Measurements from ENCODE around the gene FAM219A.
"Not testable (repeated sequence)": the region's sequence is repeated elsewhere in the genome, so short reads cannot be mapped to it uniquely, and the experiment has no call there.

Gene FAM219A

DNA sequence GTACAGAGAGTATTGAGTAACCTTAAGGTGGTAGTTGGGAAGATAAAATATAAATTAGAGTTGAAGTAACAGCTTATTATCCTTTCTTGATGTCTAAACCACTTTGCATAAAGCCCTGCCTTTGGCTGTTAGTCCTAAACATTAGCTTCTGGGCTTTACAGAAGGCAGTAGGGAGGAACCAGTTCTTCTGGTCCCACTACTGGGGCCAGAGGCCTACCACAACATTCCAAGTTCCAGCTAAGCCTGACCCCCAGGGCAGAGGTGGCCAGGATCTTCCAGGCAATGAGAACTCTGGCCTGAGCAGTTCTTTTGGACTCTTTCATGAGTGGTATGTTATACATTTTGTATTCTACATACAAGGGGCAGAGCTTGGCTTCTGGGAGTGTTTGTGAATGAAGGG lies 26.3 kb upstream of the FAM219A start:
- DNase-seq (ENCODE audit: low spot score), result no peak

DNA sequence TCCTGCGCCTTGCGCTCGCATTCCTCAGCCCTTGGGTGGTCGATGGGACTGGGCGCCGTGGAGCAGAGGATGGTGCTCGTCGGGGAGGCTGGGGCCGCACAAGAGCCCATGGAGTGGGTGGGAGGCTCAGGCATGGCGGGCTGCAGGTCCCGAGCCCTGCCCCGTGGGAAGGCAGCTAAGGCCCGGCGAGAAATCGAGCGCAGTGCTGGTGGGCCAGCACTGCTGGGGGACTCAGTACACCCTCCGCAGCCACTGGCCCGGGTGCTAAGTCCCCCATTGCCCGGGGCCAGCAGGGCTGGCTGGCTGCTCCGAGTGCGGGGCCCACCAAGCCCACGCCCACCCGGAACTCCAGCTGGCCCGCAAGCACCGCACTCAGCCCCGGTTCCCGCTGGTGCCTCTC lies 24.4 kb upstream of the FAM219A start:
- DNase-seq (ENCODE audit: low spot score), result not testable (repeated sequence)

DNA sequence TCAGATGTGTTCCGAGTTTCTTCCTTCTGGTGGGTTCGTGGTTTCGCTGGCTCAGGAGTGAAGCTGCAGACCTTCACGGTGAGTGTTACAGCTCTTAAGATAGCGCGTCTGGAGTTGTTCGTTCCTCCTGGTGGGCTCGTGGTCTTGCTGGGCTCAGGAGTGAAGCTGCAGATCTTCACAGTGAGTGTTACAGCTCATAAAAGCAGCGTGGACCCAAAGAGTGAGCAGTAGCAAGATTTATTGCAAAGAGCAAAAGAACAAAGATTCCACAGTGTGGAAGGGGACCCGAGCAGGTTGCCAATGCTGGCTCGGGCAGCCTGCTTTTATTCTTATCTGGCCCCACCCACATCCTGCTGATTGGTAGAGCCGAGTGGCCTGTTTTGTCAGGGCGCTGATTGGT lies 23.2 kb upstream of the FAM219A start:
- DNase-seq (ENCODE audit: low spot score), result not testable (repeated sequence)

DNA sequence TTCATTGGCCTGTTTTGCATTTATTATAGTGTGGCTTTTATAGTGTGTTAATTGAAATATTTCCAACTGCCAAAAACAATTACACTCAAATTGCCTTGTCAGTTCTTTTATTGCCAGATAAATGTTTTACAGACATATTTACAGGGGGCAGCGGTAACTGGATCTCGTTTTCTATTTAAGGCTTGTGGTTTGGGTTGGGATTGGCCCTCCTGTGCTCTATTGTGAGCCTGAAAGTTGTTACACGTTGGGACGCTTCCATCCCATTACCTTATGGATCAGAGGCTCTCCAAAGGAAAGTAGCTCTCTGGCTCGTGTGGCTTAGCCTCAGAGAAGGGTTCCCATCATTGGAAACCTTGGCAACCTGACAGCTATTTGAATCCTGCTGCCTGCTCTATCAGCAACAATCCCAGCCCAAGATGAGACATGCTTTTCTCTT lies 21.1 kb upstream of the FAM219A start:
- no peak for DNase-seq (ENCODE audit: low spot score)

DNA sequence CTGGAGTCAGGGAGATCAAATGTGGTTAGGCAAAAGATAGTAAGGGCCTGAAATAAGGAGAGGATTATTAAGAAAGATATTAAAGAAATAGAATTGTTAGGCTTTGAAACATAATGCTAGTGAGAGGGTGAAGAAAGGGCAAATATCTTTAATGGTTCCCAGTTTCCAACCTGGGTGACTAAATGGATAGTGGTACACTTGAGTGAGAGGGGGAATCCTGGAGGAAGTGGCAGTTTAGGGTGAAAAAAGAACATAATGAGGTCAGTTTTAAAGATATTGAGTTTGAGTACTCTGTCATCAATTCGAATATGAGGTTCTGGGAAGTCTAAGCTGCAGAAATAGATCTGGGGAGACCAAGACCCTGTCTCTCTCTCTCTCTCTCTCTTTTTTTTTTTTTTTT lies 19.2 kb upstream of the FAM219A start:
- no peak for DNase-seq (ENCODE audit: low spot score)

DNA sequence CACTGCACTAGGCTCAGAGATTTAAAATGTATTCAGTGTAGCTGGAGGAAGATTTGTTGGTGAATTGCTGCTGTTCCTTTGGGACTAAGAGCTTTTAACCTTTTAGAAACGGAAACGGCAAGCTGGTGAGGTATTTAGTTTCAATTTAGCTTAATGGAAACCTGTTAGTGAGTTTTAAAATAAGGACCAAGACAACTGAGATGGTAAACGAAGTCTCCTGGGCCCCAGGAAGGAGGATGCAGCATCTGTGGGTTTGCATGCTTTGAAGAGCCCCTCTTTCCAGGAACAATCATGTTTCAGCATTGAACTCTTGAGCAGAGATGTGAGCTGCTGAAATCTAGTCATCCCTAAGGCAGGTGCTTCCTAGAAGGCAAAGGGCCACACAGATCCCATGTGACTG lies 16.7 kb upstream of the FAM219A start:
- no peak for DNase-seq (ENCODE audit: low spot score)

DNA sequence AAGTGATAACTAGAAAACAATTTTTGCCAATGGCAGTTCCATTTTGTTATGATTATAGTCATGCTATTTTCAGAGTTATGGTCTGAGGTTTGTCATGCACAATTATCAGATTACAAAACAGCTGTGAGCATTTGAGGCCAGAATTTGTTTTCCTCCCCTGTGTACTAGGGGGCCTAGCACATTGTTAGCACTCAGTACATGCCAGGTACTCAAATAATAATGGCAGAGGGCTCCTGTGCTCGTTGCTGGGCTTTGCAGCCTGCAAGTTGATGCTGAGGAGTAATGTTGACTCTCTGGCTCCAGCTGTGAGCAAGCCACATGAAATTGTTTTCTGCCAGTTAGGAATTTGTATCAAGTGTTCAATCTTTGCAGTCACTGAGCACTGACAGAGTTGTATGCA lies 7.1 kb upstream of the FAM219A start:
- no peak for DNase-seq (ENCODE audit: low spot score)

DNA sequence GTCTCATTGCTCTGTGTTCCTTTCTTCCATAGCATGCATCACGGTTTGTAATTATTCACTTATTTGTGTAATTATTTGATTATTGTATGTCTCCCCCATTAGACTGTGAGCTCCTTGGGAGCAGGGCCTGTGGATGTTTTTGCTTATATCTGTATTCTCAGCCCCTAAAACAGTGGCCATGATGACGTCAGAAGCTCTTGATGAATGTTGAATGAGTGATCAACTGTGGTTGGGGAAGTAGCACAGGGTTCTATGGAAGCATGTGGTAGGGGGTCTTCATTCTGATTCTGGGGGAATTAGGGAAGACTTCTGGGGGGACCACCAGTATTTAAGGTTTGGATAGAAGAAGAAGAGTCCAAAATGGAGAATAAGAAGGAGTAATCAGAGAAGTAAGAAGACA lies 6.2 kb upstream of the FAM219A start:
- no peak for DNase-seq (ENCODE audit: low spot score)

DNA sequence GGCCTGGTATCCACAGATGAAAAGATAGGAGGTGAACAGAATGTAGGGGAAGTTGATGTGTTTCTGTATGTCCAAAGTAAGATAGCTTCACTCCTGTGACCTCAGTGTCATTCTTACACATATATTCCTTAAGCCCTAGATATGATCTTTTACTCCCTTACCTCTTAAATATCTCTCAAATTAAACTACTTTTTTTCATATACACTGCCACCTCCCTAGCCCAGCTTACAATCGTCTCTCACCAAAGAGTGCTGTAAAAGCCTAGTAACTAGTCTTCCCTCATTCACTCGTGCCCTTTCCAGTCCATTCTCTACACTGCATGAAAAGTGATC lies 5.5 kb upstream of the FAM219A start:
- DNase-seq (ENCODE audit: low spot score), result no peak

DNA sequence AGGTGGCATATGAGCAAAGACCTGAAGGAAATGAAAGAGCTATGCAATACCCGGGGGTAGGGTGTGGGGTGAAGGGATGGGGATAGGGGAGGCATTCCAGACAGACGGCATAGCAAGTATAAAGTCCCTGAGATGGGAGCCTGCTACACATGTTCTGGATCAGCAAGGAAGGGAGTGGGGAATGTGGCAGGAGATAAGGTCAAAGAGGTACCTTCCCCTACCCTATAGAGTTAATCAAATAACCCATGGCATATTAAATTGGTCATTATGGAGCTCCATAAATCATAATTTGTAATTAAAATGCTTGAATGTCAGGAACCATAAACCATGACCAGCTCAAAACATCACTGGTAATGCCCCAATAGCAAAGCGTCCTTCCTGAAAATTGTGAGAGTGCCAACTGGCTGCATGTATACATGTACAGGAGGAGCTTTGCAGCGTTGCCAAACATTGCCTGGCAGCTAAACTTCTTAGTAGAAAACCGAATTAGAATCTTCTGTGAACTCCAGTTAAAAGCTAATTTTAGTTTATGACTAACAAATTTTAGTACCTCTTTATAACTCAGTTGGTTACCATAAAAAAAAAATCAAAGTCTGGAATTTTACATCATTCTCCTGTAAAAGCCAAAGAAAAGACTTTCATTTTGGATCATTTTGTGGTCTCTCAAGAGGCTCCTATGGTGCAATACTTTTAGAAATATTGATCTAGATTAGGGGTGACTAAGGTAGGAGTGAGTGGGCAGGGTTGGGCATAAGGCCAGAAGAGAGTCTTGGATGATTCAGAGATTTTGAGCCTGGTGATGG lies 4.9 kb upstream of the FAM219A start:
- peak; percentile 31 for DNase-seq (ENCODE audit: low spot score)

DNA sequence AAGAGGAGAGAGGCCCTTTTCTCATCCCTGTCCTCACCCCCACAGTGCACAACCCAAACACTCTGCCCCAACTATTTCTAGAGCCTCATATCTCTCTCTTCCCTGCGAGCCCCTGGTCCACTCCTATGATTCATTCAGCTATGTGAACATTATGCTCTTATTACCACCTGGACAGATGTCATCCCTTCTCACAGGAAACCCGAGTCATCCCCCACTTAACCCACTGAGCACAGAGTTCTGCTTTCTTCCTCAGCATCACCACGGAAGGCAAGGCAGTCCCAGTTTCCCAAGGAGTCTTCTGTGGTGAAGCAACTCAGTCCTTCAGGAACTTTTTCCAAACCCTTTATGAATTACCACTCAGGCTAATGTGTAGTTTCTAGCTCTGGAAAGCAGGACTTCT lies 1.6 kb upstream of the FAM219A start:
- DNase-seq (ENCODE audit: low spot score), result no peak

DNA sequence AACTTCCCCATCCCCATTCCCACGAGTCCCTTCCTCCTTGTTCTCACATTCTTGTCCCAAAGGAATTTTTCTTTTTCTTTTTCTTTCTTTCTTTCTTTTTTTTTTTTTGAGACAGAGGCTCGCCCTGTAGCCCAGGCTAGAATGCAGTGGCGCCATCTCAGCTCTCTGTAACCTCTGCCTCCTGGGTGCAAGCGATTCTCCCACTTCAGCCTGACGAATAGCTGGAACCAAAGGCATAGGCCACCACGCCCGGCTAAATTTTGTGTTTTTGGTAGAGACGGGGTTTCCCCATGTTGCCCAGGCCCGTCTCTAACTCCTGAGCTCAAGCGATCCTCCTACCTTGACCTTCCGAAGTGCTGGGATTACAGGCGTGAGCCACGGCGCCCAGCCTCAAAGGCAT lies 986 bp upstream of the FAM219A start:
- no peak for DNase-seq (ENCODE audit: low spot score)

DNA sequence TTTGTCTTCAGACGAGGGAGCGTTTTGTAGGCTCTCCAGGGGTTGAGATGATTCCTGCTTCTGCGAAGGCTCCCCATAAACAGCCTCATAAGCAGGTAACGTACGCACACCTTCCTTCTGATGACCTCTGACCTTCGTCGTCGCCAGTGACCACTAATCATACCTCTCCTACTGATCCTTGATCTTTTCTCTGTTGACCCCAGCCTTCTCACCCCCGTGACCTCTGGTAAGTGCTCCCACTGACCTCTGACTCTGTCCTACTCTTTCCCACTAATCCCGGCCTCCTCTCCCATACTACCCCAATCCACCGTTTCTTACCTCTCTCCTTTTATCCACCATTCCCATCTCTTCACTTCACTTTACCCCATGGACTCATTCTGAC lies 580 bp upstream of the FAM219A start:
- DNase-seq (ENCODE audit: low spot score), result no peak

DNA sequence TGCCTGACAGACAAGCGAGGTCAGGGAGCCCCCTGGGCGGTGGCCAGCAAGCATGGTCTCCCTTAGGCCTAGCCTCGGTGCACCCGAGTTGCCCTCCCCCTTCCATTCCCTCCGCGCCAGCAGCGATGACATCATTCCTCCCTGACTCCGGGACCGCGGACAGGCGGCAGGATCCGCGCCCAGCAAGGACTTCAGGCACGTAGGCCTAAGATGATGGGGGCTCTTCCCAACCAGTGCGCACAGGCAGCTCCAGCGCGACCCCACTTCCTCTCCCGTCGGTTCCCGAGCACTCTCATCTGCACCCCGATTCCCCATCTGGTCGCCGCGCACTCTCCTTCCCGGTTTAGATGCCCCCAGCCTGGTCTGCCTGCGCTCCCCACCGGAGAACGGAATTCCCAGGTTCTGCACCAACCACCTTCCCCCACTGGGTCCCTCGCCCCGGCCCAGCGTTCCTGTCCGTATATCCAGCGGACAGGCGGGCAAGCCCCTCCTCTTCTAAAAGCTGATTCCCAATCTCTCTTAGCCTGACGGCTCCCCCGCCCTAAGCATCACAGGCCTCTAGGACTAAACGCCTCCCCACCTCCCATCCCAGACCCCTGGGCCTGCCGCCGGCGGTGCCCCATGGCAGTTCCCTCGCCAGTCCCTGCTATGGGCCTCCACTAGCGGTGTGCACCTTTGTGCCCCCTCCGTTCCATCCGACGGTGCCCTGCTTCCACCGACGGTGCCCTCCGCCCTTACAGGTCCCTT lies 931 bp downstream of the FAM219A start:
- no peak for DNase-seq (ENCODE audit: low spot score)

DNA sequence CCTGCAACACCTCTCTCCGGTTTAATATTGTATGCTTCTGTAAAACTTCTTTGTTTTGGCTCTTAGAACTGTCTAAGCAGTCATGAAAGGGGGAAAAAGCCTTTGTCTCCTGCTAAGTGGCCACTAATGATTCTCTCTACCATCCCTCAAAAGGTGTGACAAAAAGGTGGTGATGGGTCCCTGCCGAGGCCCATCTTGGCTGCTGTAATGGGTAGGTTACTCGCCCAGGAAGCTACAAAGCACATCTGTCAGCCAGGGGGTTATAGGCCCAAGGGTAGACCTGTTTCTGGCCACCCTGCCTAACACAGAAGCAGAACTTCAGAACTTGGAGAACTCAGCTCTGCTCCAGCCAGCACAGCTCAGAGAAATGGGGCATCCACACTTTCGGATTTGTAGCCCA lies 1.6 kb downstream of the FAM219A start:
- no peak for DNase-seq (ENCODE audit: low spot score)

DNA sequence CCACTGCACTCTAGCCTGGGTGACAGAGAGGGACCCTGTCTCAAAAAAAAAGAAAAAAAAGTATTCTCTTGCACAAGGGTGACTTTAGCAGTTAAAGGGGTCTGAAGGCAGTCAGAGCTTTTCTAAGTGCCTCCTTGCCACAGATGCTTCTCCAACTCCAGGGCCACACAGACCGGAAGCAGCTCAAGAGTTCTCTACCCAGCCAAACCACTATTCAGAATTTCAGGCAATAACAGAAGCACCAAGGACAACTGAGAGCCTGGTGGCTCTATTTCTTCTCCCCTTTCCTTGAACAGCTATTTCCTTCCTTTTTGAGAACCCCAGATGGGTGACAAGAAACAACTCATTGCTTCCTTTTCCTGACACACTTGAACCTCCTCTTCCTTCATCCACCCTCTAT lies 2.2 kb downstream of the FAM219A start:
- no peak for DNase-seq (ENCODE audit: low spot score)

DNA sequence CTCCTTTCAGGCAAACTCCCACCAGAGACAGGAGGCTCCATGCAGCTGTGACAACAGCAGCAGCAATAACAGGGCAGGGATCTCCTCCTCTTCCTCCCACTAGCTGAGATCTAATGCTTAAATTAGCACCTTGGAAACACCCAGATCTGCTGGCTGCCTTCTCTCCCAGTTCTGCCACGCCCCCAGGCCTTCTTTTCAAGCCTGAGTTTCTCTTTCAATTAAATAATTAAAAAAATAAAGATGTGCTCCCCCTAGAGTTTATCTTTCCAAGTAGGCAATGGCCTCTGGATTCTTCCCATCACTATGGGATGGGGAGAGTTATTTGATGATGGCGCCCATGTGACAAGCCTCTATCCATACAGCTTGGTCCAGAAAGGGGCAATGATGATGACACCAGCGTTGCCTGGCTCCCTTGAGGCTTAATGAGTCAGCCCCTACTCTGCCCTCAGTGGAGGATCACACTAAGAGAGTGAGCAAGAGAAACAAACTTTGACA lies 3.8 kb downstream of the FAM219A start:
- no peak for DNase-seq (ENCODE audit: low spot score)

DNA sequence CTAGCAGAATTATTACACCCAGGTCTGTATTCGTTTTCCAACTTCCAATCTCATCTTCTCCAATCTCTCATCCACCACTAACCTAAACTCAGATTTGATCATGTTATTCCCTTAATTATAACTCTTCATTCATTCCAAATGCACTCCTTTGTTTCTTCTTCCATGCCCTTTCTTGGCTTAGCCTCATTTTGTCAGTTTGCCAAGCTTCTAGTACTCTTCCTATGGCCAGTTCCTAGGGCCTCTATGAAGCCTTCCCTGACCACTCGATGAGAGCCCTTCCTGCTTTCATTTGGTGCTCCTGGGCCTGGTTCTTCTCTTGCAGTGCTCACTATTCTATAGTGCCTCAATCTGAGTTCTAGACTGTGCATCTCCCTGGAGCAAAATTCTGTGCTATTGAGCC lies 5.8 kb downstream of the FAM219A start:
- DNase-seq (ENCODE audit: low spot score), result no peak

DNA sequence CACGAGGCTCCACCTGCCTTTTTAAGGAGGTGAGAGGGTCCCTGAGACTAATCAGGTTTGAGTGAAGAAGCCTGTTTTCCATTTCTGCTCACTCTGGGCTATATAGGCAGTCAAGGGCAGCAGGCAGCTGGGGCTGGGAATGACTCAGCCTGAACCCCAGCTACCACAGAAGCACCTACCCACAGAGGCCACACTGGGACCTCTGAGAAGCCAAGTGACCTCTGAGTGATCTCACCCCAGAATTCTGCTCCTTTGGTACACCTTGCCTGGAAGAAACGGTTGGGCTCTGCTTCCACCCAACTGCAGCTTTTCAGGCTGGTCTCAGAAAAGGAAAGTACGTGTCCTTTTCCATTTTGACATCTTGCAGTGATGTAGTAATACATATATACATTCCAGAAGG lies 6.8 kb downstream of the FAM219A start:
- no peak for DNase-seq (ENCODE audit: low spot score)

DNA sequence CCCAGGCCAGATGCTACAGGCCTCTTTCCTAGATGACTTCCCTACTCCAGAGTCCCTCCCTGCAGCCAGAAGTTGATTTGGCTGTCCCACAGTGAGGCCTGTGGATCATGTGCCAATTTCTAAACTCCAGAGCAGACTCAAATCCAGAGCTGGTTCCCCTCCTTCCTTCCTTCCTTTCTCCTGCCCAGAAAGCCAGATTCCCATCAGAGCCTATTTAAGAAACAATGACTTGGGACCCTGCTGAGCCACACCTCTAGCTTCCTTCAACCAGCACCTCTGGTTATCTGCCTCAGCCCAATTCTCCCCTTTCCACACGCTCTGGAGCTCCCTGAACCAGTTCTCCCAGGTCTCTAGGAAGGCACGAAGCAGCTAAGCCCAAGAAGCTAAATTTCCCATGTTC lies 7.2 kb downstream of the FAM219A start:
- DNase-seq (ENCODE audit: low spot score), result no peak

DNA sequence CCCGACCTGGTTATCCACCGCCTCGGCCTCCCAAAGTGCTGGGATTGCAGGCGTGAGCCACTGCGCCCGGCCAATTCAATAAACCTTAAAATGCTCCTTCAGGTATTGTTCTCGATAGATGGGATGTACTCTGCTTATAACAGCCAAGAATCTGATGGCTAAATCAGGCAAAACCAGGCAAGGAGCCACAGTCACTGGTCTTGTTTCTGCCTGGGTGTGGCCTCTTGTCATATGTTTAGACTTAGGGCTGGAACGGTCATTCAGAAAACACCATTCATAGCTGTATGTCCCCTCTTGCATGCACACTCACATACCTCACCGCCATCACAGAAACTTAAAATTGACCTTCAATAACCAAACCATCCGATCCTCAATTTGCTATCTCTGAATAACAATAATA lies 7.7 kb downstream of the FAM219A start:
- DNase-seq (ENCODE audit: low spot score), result no peak

DNA sequence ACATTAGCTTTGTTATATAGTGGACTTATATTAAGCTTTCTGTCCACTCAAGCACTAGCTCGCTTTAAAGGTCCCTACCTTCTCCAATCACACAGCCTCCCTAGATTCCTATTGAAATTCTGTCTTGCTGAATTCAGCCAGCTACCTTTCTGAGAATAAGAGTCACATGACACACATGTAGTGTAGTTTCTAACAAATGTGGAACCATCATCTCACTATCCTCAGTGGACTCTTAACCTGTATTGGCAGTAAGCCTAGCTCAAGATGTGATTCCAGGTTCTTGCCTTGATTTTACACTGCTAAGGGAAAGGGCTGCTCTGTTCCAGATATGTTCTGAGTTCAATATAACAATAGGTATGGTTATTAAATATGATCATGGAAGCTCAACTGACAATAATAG lies 11.4 kb downstream of the FAM219A start:
- no peak for DNase-seq (ENCODE audit: low spot score)

DNA sequence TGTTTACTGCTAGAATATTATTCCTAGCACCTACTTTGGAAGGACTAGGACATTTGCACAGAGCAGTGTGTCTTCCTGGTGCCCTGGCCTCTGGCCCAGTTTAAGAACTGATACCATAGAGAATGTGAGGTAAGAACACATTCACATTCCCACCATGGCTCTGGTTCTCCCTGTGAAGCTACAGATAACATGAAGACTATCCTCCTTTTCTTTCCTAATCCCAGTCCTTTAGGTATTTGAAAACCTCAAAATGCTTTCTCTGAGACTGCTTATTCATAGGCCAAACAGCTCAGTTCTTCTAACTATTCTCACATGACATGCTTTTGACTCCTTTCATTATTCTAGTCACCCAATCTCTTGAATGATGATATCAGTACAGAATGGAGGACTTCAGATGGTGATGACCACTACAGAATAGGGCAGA lies 11.9 kb downstream of the FAM219A start:
- DNase-seq (ENCODE audit: low spot score), result no peak

DNA sequence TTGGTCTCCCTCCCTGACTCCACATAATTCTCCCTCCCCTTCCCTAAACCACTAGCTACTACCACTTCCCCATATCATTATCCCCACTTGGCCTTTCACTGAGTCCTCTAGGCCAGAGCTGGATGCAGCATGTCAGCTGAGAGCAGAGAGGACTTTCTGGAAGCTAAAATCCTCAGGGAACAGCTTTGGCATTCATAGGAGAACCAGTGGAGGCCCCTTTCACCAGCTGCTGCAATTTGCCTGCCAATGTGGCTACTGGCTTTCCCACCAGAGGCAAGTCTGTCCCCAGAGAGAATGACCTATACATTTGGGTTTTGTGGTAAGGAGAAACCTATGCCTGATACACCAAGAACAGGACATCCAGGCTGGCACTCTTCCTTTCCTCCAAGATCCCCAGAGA lies 14.4 kb downstream of the FAM219A start:
- DNase-seq (ENCODE audit: low spot score), result no peak
